Stimulated activated CD4-positive, alpha-beta T cell treated with anti-CD3 and anti-CD28 coated beads, Interleukin-4, amount 100 ng/mL, for 1 hour (primary cell): ENCODE data around the gene FREM1.

ENCODE experiments used
- DNase-seq: peaks from one replicate; pipeline ENCODE4 v3.0.0-alpha.2; 2020

The FREM1 gene

GRCh38 chr9:14806941-14807520 is 103.2 kb downstream of the FREM1 start:
- no peak for DNase-seq

- no peak for DNase-seq
These were observed 111.2 kb downstream of the FREM1 start for GRCh38 chr9:14799030-14799429.

- no peak for DNase-seq
These were observed 112.8 kb downstream of the FREM1 start for GRCh38 chr9:14797435-14797834.

- no peak for DNase-seq
These were observed 116.8 kb downstream of the FREM1 start for GRCh38 chr9:14793389-14793788.

- DNase-seq: no peak
These were observed 119.6 kb downstream of the FREM1 start for GRCh38 chr9:14790628-14791027.

GRCh38 chr9:14788846-14789245 is 121.4 kb downstream of the FREM1 start:
- DNase-seq: no peak

- no peak for DNase-seq
These were observed 126.9 kb downstream of the FREM1 start for GRCh38 chr9:14783358-14783757.

GRCh38 chr9:14782286-14783051 is 127.8 kb downstream of the FREM1 start:
- DNase-seq: no peak

GRCh38 chr9:14780693-14781092 is 129.5 kb downstream of the FREM1 start:
- DNase-seq: no peak

GRCh38 chr9:14780251-14780650 is 130.0 kb downstream of the FREM1 start:
- DNase-seq: no peak

- no peak for DNase-seq
These were observed 130.6 kb downstream of the FREM1 start for GRCh38 chr9:14779566-14780022.

GRCh38 chr9:14778565-14778964 is 131.7 kb downstream of the FREM1 start:
- DNase-seq: no peak

- no peak for DNase-seq
These were observed 134.3 kb downstream of the FREM1 start for GRCh38 chr9:14775917-14776316.

- no peak for DNase-seq
These were observed 139.6 kb downstream of the FREM1 start for GRCh38 chr9:14770592-14770991.

- DNase-seq: no peak
These were observed 141.0 kb downstream of the FREM1 start for GRCh38 chr9:14769230-14769571.

- DNase-seq: no peak
These were observed 141.6 kb downstream of the FREM1 start for GRCh38 chr9:14768405-14769229.

GRCh38 chr9:14766299-14766698 is 143.9 kb downstream of the FREM1 start:
- no peak for DNase-seq

- no peak for DNase-seq
These were observed 148.6 kb downstream of the FREM1 start for GRCh38 chr9:14761584-14761983.

- DNase-seq: no peak
These were observed 150.2 kb downstream of the FREM1 start for GRCh38 chr9:14760060-14760459.

- DNase-seq: no peak
These were observed 153.9 kb downstream of the FREM1 start for GRCh38 chr9:14756291-14756690.

GRCh38 chr9:14752871-14753270 is 157.4 kb downstream of the FREM1 start:
- DNase-seq: no peak

- no peak for DNase-seq
These were observed 158.0 kb downstream of the FREM1 start for GRCh38 chr9:14752271-14752670.

GRCh38 chr9:14750821-14751220 is 159.4 kb downstream of the FREM1 start:
- DNase-seq: no peak

- DNase-seq: no peak
These were observed 160.5 kb downstream of the FREM1 start for GRCh38 chr9:14749741-14750211.
